Measurements from ENCODE around the gene ACBD3. TPM values are rescaled to one million over a fixed set of nuclear protein-coding genes. Genes with fewer than 3 reads are reported as not detected.
A peak's percentile ranks its signal among the peaks of the same experiment; 100 is the strongest.

ACBD3 gene
- total RNA-seq, 2 experiments from 2014 or later: 26.5 to 28.3 TPM

DNA sequence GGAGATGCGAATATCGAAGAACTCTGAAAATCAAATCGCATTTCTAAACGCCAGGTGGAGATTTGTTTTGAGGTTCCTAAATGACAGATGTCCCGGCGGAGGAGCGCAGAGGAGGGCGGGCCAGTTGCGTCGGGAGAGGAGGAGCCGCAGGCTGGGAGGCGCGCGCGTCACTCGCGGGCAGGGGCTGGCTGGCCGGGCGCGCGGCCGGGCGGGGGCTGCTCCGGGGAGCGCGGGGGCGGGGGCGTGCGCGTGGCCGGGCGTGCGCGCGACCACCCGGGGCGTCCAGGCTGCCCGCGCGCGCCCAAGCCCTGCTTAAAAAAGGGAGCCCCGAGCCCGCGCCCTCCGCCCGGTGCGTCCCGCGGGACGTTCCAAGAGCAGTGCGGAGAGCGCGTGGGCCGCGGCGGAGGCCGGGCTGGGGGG, 76.7 kb downstream of the ACBD3 start:
- Mint-ChIP-seq H3K27ac (peak overlapping the region; percentile 70), H3K27me3 (no peaks in the 10 kb centered on the region), H3K36me3 (ENCODE audit: low read depth) (peaks cover 4% of the 10 kb centered on the region), H3K4me1 (ENCODE audit: low read depth) (peaks cover 9% of the 10 kb centered on the region), H3K4me3 (peak overlapping the region; percentile 92), H3K9me3 (no peaks in the 10 kb centered on the region)
- peak overlapping the region; percentile 29 to 53 for H3K27ac ChIP-seq (ENCODE audit: low read depth in 1 of 2, low read length in 2 of 2)
- H3K9me3 ChIP-seq (ENCODE audit: control insufficient read depth in 1 of 2, insufficient read depth in 1 of 2, low read length in 2 of 2): no peaks in the 10 kb centered on the region
- TF ChIP-seq, protein P1, sequence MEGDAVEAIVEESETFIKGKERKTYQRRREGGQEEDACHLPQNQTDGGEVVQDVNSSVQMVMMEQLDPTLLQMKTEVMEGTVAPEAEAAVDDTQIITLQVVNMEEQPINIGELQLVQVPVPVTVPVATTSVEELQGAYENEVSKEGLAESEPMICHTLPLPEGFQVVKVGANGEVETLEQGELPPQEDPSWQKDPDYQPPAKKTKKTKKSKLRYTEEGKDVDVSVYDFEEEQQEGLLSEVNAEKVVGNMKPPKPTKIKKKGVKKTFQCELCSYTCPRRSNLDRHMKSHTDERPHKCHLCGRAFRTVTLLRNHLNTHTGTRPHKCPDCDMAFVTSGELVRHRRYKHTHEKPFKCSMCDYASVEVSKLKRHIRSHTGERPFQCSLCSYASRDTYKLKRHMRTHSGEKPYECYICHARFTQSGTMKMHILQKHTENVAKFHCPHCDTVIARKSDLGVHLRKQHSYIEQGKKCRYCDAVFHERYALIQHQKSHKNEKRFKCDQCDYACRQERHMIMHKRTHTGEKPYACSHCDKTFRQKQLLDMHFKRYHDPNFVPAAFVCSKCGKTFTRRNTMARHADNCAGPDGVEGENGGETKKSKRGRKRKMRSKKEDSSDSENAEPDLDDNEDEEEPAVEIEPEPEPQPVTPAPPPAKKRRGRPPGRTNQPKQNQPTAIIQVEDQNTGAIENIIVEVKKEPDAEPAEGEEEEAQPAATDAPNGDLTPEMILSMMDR (IDR thresholded peaks at IDR 0.05): no peak
- ChIA-PET CTCF (interaction anchor here (2.3 to 2.5 kb wide), 2 partner anchors 15 to 45 kb away, joined by 8 to 10 read pairs; no protein-coding TSS in a partner anchor), POLR2A (interaction anchor here (0.6 to 5.8 kb wide), 11 partner anchors 11 to 642 kb away, joined by 3 to 39 read pairs (median 5); partner anchors contain the start of genes H3-3A and SDE2)
- DNase-seq (peak; percentile 50 to 90 (median 64)), ATAC-seq (ENCODE audit: poor library complexity) (peak; percentile 85)
- H3K4me3 ChIP-seq (ENCODE audit: low read length): peak overlapping the region; percentile 58
- H3K27me3 ChIP-seq (ENCODE audit: control insufficient read depth in 1 of 2, insufficient read depth in 2 of 2, low read length in 2 of 2): no peaks in the 10 kb centered on the region
- intact Hi-C loops (cut with DNase I, micrococcal nuclease): no loop called here
- no peaks in the 10 kb centered on the region for H3K36me3 ChIP-seq (ENCODE audit: insufficient read depth, low read length)
- H3K4me1 ChIP-seq (ENCODE audit: insufficient read depth, low read length): peaks cover 18% of the 10 kb centered on the region

DNA sequence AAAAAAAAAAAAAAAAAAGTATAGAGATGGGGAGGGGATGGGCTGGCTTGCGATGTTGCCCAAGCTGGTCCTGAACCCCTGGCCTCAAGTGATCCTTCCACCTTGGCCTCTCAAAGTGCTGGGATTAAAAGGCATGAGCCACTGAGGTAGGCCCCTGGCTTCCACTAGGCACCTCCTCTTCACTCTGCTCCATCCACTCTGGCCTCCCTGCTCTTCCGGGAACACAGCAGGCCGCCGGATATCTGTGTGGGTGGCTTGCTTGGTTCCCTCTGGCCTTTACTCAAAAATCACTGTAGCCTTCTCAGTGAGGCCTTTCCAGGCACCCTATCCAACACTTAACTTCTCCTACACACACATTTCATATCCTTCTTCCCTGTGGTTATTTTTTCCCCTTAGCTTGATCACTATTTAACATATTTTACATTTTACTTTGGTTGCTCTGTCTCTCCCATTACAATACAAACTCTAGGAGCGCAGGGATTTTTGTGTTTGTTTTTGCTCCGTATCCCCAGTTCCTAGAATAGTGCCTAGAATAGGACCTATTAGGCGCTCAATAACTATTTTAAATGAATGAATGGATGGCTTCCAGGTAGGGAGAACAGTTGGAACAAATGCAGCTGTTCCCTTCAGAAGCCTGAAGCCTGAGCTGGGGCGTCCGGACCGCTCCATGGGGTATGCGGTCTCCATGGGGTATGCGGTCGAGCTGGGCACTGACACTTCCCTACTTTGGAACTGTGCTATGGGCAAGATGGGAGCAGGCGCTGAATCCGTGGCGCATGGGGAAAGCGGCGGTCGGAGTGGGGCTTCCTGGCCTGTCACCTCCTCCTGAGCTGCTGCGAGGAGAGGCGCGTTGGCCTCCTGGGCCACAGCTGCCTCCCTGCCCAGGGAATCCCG, 77.4 kb downstream of the ACBD3 start:
- H3K4me1 ChIP-seq (ENCODE audit: insufficient read depth, low read length): peaks cover 18% of the 10 kb centered on the region
- ChIA-PET POLR2A (interaction anchor here (0.6 to 5.8 kb wide), 10 partner anchors 10 to 641 kb away, joined by 3 to 39 read pairs (median 5); partner anchors contain the start of genes H3-3A and SDE2), CTCF (interaction anchor here (0.7 to 2.5 kb wide), 4 partner anchors 15 to 771 kb away, joined by 4 to 10 read pairs (median 8); no protein-coding TSS in a partner anchor)
- H3K4me3 Mint-ChIP-seq: peak overlapping the region; percentile 92
- no peaks in the 10 kb centered on the region for H3K36me3 ChIP-seq (ENCODE audit: insufficient read depth, low read length)
- TF ChIP-seq, protein P1 (IDR thresholded peaks at IDR 0.05): no peak
- H3K4me1 Mint-ChIP-seq (ENCODE audit: low read depth): peaks cover 9% of the 10 kb centered on the region
- H3K27ac ChIP-seq (ENCODE audit: low read depth in 1 of 2, low read length in 2 of 2): peak overlapping the region in 1 of 2 donors; percentile 29
- no peaks in the 10 kb centered on the region for H3K27me3 Mint-ChIP-seq
- no peaks in the 10 kb centered on the region for H3K9me3 Mint-ChIP-seq
- H3K4me3 ChIP-seq (ENCODE audit: low read length): peak overlapping the region; percentile 54
- H3K9me3 ChIP-seq (ENCODE audit: control insufficient read depth in 1 of 2, insufficient read depth in 1 of 2, low read length in 2 of 2): no peaks in the 10 kb centered on the region
- intact Hi-C loops (cut with DNase I, micrococcal nuclease): no loop called here
- DNase-seq (no peak), ATAC-seq (ENCODE audit: poor library complexity) (no peak)
- H3K27ac Mint-ChIP-seq: peak overlapping the region; percentile 70
- no peaks in the 10 kb centered on the region for H3K27me3 ChIP-seq (ENCODE audit: control insufficient read depth in 1 of 2, insufficient read depth in 2 of 2, low read length in 2 of 2)
- H3K36me3 Mint-ChIP-seq (ENCODE audit: low read depth): peaks cover 4% of the 10 kb centered on the region

DNA sequence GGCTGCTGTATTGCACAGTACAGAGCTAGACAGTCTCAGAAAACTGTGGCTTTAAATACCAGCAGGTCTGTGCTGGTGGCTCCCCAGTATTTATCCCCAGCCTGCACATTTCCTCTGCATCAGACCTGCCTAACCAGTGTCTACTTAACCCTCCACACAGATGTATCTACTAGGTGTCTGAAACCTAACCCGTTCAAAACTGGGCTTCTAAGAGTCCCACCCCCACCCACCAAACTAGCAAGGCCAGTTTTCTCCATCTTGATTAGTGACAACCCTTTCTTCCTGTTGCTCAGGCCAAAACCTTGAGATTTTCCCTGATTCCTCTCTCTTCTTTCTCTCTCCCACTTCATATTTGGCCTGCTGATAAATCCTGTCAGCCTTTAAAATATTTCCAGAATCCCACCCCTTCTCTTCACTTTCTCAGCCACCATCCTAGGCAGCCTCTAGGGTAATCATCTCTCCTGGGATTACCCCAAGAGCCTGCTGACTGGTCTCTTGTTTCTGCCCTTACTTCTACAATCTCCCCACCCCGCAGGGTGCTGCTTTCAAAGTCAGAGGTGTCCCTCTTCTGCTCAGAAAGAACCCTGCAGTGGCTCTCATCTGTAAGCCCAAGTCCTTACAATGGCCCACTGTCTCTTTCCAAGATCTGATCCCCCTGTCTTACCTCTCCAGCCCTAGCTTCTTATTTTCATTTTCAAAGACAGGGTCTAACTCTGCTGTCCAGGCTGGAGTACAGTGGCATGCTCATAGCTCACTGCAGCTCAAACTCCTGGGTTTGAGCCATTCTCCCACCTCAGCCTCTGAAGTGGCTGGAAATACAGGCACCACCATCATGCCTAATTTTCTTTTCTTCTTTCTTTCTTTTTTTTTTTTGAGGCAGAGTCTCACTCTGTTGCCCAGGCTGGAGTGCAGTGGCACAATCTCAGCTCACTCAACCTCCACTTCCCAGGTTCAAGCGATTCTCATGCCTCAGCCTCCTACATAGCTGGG, 78.8 kb downstream of the ACBD3 start:
- POLR2A ChIA-PET: interaction anchor here (0.9 to 5.8 kb wide), 3 partner anchors 9 to 45 kb away, joined by 3 to 39 read pairs (median 5); partner anchors contain the start of gene H3-3A
- DNase-seq (peak in 1 of 14 experiments; percentile 30), ATAC-seq (ENCODE audit: poor library complexity) (no peak)
- peak overlapping the region; percentile 48 for H3K4me3 Mint-ChIP-seq
- TF ChIP-seq, protein P1 (IDR thresholded peaks at IDR 0.05): no peak
- Histone ChIP-seq H3K27ac (ENCODE audit: low read depth in 1 of 2, low read length in 2 of 2) (no peak overlapping the region), H3K9me3 (ENCODE audit: control insufficient read depth in 1 of 2, insufficient read depth in 1 of 2, low read length in 2 of 2) (no peaks in the 10 kb centered on the region), H3K27me3 (ENCODE audit: control insufficient read depth in 1 of 2, insufficient read depth in 2 of 2, low read length in 2 of 2) (no peaks in the 10 kb centered on the region), H3K4me1 (ENCODE audit: insufficient read depth, low read length) (peaks cover 18% of the 10 kb centered on the region), H3K4me3 (ENCODE audit: low read length) (no peak overlapping the region), H3K36me3 (ENCODE audit: insufficient read depth, low read length) (no peaks in the 10 kb centered on the region)
- peaks cover 4% of the 10 kb centered on the region for H3K36me3 Mint-ChIP-seq (ENCODE audit: low read depth)
- CTCF ChIA-PET: interaction anchor here (1.6 to 2.3 kb wide), 2 partner anchors 17 to 43 kb away, joined by 9 to 10 read pairs; no protein-coding TSS in a partner anchor
- intact Hi-C loops (cut with DNase I, micrococcal nuclease): no loop called here
- H3K9me3 Mint-ChIP-seq: no peaks in the 10 kb centered on the region
- H3K27me3 Mint-ChIP-seq: no peaks in the 10 kb centered on the region
- H3K27ac Mint-ChIP-seq: no peak overlapping the region
- H3K4me1 Mint-ChIP-seq (ENCODE audit: low read depth): peaks cover 9% of the 10 kb centered on the region

Data from CD4-positive, alpha-beta T cell (primary cell).